MCF 10A (cell line): ENCODE data around the gene CHEK1. TPM values are rescaled to one million over a fixed set of nuclear protein-coding genes. Genes with fewer than 3 reads are reported as not detected.

Experiments
- BruUV-seq: library from RNA; stranded (reverse); fragments of 400-500 nt; replicated peaks from 2 replicates; lab custom pipeline; 2021; lab: Mats Ljungman, UMichigan
- CTCF ChIA-PET: fragments of 300-600 bp; sonication (Branson Sonifier 250); formaldehyde crosslinking; extraction: SDS; loops from one replicate; lab custom pipeline; 2021; ENCODE audit warnings: antibody characterized with exemption, inconsistent platforms; lab: Yijun Ruan, JAX
- POLR2A ChIA-PET: fragments of 300-600, 350-650 bp; sonication (Branson Sonifier 250); formaldehyde crosslinking; extraction: SDS; loops from one replicate; lab custom pipeline; 2020; ENCODE audit warnings: antibody characterized with exemption, inconsistent platforms; lab: Yijun Ruan, JAX
- DNase-seq: peaks from one replicate; pipeline ENCODE4 v3.0.0-alpha.2; 2018; ENCODE audit not compliant: unreplicated experiment
- H3K27ac Mint-ChIP-seq: one replicate; pipeline ENCODE4 v1.8.0; 2022; ENCODE audit warnings: mild to moderate bottlenecking, low read depth, mixed read lengths; ENCODE audit not compliant: unreplicated experiment
- H3K27me3 Mint-ChIP-seq: one replicate; pipeline ENCODE4 v1.8.0; 2022; ENCODE audit warnings: mixed read lengths; ENCODE audit not compliant: insufficient read depth, unreplicated experiment
- H3K36me3 Mint-ChIP-seq: one replicate; pipeline ENCODE4 v1.8.0; 2022; ENCODE audit warnings: mild to moderate bottlenecking, moderate library complexity, mixed read lengths; ENCODE audit not compliant: insufficient read depth, unreplicated experiment
- H3K4me1 Mint-ChIP-seq: one replicate; pipeline ENCODE4 v1.8.0; 2022; ENCODE audit warnings: mixed read lengths; ENCODE audit not compliant: insufficient read depth, unreplicated experiment
- H3K4me3 Mint-ChIP-seq: one replicate; pipeline ENCODE4 v1.8.0; 2022; ENCODE audit warnings: mild to moderate bottlenecking, moderate library complexity, mixed read lengths; ENCODE audit not compliant: unreplicated experiment
- H3K9me3 Mint-ChIP-seq: one replicate; pipeline ENCODE4 v1.8.0; 2022; ENCODE audit warnings: mixed read lengths; ENCODE audit not compliant: unreplicated experiment
- intact Hi-C: fragments of 100-400 bp; cut with micrococcal nuclease; formaldehyde crosslinking; loops from 2 replicates; pipeline ENCODE4 v1.14.1; 2022
- total RNA-seq: library from RNA; stranded (reverse); gene quantifications from 2 replicates; pipeline ENCODE4 v1.2.3, GENCODE V29; 2022
- TF ChIP-seq, protein P1 (sequence below): fragments of 200-600 bp; IDR thresholded peaks from one replicate; pipeline ENCODE4 v1.8.0; 2022; ENCODE audit warnings: antibody characterized with exemption, mild to moderate bottlenecking; ENCODE audit not compliant: unreplicated experiment

CHEK1 gene
- total RNA-seq, 1 experiment from 2014 or later: 33.3 TPM

DNA sequence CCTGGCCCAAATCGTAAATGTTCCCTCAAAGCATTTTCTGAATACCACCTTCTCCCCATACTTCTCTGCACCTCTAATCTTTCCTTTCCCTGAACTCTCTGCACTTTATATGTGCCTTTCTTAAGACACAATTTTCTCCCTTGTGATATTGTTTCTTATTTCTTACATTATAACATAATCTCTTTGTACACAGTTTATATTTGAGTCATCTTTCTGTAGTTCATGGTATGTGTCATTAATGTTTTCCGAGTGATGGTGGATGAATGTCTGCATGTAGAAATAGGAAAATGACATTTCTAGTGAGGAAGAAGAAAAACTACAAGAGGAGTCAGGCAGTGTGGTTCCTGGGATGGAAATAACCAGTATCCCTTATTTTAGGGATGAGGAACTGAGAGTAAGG lies 50.2 kb downstream of the CHEK1 start:
- CTCF ChIA-PET: interaction anchor here (1.2 kb wide), 1 partner anchor 10 kb away, joined by 4 read pairs; no protein-coding TSS in a partner anchor
- DNase-seq: no peak
- intact Hi-C loops: no loop called here

DNA sequence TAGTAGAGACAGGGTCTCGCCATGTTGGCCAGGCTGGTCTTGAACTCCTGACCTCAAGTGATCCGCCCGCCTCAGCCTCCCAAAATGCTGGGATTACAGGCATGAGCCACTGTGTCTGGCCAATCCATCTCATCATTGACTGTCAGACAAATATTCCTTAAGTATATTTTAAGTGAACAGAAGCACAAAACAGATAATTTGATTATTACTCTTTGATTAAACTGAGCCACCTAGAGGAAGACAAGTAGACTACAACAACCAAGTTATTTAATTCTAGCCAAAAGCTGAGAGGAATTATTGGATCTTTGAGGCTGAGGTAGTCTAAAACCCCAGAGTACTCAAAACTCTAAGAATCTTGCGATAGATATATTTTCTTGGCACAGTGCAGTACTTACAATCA lies 54.4 kb downstream of the CHEK1 start:
- no TSS peak for BruUV-seq
- H3K27me3 Mint-ChIP-seq: no peaks in the 10 kb centered on the region
- no peak for DNase-seq
- intact Hi-C loops: no loop called here
- POLR2A ChIA-PET: interaction anchor here (1.3 kb wide), 1 partner anchor 87 kb away, joined by 3 read pairs; the partner anchor contains the start of gene STT3A
- CTCF ChIA-PET: interaction anchor here (0.7 to 1.6 kb wide), 2 partner anchors 8 to 194 kb away, joined by 3 to 8 read pairs; no protein-coding TSS in a partner anchor
- H3K4me3 Mint-ChIP-seq: no peak overlapping the region
- H3K4me1 Mint-ChIP-seq: no peaks in the 10 kb centered on the region
- TF ChIP-seq, protein P1, sequence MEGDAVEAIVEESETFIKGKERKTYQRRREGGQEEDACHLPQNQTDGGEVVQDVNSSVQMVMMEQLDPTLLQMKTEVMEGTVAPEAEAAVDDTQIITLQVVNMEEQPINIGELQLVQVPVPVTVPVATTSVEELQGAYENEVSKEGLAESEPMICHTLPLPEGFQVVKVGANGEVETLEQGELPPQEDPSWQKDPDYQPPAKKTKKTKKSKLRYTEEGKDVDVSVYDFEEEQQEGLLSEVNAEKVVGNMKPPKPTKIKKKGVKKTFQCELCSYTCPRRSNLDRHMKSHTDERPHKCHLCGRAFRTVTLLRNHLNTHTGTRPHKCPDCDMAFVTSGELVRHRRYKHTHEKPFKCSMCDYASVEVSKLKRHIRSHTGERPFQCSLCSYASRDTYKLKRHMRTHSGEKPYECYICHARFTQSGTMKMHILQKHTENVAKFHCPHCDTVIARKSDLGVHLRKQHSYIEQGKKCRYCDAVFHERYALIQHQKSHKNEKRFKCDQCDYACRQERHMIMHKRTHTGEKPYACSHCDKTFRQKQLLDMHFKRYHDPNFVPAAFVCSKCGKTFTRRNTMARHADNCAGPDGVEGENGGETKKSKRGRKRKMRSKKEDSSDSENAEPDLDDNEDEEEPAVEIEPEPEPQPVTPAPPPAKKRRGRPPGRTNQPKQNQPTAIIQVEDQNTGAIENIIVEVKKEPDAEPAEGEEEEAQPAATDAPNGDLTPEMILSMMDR: no peak
- H3K9me3 Mint-ChIP-seq: no peaks in the 10 kb centered on the region
- H3K36me3 Mint-ChIP-seq: peaks cover 11% of the 10 kb centered on the region
- no peak overlapping the region for H3K27ac Mint-ChIP-seq

More for the DNA sequence above, 50.2 kb downstream of the CHEK1 start:
- H3K9me3 Mint-ChIP-seq: no peaks in the 10 kb centered on the region
- no peaks in the 10 kb centered on the region for H3K4me1 Mint-ChIP-seq
- POLR2A ChIA-PET: no interaction called here
- H3K4me3 Mint-ChIP-seq: no peak overlapping the region
- TF ChIP-seq, protein P1: no peak
- H3K27me3 Mint-ChIP-seq: no peaks in the 10 kb centered on the region
- no TSS peak for BruUV-seq
- no peak overlapping the region for H3K27ac Mint-ChIP-seq
- peaks cover 6% of the 10 kb centered on the region for H3K36me3 Mint-ChIP-seq

DNA sequence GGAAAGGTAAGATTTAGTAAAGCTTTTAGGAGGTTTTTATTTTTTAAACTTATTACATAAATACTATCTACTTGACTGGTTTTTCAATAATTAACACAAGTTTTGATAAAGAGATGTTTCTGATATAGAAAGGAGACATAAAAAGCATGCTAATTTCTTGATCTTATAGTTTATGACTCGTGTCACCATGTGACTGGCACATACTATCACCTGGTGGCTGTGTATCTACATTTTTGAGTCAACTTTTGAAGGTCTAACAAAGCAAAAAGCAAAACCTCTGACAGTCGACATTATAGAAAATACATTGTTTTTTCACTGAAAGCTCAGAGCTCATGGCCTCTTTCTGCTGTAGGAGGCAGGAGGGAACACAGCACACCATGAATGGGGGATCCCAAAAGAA lies 54.9 kb downstream of the CHEK1 start:
- H3K4me1 Mint-ChIP-seq: no peaks in the 10 kb centered on the region
- intact Hi-C loops: no loop called here

DNA sequence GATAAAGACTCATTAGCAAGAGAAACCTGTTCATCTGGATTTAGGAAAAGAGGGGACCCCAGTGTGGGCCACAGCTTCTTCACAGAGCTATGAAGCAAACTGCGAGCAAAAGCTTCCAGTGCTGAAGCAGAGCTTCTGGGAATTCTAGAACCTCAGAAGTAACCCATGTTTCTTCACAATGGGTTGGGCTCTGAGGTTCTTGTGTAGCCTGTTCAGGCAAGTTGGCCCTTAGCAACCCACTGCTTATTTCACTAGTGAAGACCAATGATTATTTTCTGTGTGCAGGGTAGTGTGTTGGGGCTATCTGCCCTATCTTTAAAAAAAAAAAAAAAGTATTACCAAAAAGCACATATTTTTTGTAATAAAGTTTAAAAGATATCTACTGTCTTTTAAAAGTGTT lies 55.8 kb downstream of the CHEK1 start, which contains the start of gene ACRV1:
Gene ACRV1 (minus strand): TSS at position 101 of the 400 bp plus-strand sequence. CDS start 67 bp downstream, at position 34.
- CTCF ChIA-PET: interaction anchor here (0.7 to 1.6 kb wide), 3 partner anchors 10 to 141 kb away, joined by 3 to 8 read pairs (median 4); no protein-coding TSS in a partner anchor
- intact Hi-C loops: no loop called here
- H3K36me3 Mint-ChIP-seq: peaks cover 11% of the 10 kb centered on the region
- POLR2A ChIA-PET: no interaction called here
- no peak for DNase-seq
- no peak within 1 kb of the TSS for H3K4me3 Mint-ChIP-seq
- no peak within 1 kb of the TSS for H3K27ac Mint-ChIP-seq
- no TSS peak for BruUV-seq
- H3K9me3 Mint-ChIP-seq: no peaks in the 10 kb centered on the region
- TF ChIP-seq, protein P1: no peak
- H3K4me1 Mint-ChIP-seq: no peaks in the 10 kb centered on the region
- no peaks in the 10 kb centered on the region for H3K27me3 Mint-ChIP-seq

More for the DNA sequence above, 54.9 kb downstream of the CHEK1 start:
- H3K27ac Mint-ChIP-seq: no peak overlapping the region
- ChIA-PET CTCF (interaction anchor here (0.6 to 1.6 kb wide), 4 partner anchors 9 to 194 kb away, joined by 3 to 8 read pairs (median 4); no protein-coding TSS in a partner anchor), POLR2A (interaction anchor here (1.3 kb wide), 1 partner anchor 88 kb away, joined by 3 read pairs; the partner anchor contains the start of gene STT3A)
- H3K27me3 Mint-ChIP-seq: no peaks in the 10 kb centered on the region
- TF ChIP-seq, protein P1: no peak
- no peak overlapping the region for H3K4me3 Mint-ChIP-seq
- peaks cover 11% of the 10 kb centered on the region for H3K36me3 Mint-ChIP-seq
- BruUV-seq: no TSS peak
- H3K9me3 Mint-ChIP-seq: no peaks in the 10 kb centered on the region
- DNase-seq: no peak
